EL (cell line): ENCODE results near the gene MBTPS2.
A peak's percentile ranks its signal among the peaks of the same experiment; 100 is the strongest.
"Not testable (repeated sequence)": the region's sequence is repeated elsewhere in the genome, so short reads cannot be mapped to it uniquely, and the experiment has no call there.

ENCODE experiments used
- DNase-seq: peaks from one replicate; pipeline ENCODE4 v3.0.0-alpha.2; 2016

Gene MBTPS2

DNA sequence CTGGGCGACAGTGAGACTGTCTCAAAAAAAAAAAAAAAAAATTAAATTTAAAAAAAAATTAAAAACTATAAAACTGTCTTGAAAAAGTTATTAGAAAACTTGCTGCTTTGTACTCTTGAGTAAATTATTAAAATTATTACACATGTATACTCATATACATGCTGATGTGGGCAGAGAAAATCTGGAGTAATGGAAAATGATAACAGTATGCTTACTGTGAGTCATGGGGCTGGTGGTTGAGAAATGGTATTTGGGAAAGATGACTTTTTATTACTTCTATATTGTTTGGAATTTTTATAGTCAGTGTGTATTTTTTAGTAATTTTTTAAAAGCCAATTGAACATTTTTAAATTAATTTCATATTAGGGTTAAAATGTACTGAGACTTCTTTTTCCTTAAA lies 23.8 kb downstream of the MBTPS2 start:
- peak; percentile 19 for DNase-seq

DNA sequence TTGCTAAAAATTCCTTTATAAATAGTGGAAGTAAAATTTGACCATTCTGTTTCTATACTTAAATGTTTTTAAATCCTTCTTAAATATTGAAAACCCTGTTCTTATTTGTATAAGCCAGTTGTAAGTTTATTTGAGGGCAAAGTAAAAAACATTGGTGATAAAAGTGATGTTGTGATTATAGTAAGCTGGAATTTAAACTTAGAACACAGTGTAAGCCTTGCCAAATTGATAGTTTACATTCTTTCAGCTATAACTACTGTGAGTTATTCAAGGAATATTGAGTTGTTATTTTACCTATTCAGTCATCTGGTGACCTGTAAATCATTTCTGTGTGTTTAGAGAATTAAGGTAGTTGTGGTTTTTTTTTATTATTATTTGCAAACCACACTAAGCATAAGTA lies 26.0 kb downstream of the MBTPS2 start:
- no peak for DNase-seq

DNA sequence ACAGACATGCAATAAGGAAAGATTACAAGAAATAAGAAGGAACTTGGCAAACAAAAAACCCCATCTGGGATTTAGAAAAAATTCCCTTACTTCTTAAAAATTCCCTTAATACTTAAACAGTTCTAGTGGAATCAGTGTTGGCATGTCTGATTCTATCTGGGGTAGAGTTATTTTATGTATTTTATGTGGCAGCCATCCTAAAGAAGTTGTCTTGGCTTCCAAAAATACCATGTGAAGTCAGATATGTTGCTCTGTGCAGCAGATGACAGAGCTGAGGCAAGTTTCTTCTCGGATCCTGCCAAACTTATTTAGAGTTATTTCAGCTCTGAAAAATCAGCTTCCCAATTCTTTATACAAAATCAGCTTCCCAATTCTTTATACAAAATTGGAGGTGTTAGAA lies 31.1 kb downstream of the MBTPS2 start:
- no peak for DNase-seq

DNA sequence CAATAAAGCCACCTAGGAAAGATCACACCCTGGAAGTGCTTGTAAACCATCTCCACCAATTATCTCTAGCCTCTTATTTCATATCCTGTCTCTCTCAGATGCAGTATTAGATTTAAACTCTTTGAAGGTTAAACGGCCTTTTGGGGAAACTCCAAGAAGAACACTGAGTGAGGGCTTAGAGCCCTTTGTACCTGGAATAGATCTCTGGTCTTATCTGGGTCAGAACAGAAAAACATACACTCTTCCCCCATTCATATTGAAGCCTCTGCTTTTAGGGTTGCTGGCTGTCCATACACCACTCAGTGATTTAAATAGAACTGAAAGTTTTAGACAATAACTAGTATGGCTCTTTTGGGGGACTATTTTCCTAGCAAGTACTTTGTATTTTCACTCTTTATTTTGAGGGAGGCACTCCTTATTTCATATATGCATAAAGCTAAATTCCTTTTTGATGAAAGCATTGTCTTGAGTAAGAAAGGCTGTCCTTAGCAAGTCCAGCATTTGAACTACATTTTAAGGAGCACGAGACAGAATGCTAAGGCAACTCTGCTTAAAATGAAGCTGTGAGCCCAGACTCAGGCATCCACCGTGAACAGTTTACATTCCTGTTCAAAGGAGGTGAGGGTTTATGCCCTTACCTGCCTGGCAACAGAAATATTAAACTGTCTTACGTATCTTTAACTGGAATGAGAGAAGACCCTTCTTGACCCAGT lies 33.8 kb downstream of the MBTPS2 start:
- no peak for DNase-seq

DNA sequence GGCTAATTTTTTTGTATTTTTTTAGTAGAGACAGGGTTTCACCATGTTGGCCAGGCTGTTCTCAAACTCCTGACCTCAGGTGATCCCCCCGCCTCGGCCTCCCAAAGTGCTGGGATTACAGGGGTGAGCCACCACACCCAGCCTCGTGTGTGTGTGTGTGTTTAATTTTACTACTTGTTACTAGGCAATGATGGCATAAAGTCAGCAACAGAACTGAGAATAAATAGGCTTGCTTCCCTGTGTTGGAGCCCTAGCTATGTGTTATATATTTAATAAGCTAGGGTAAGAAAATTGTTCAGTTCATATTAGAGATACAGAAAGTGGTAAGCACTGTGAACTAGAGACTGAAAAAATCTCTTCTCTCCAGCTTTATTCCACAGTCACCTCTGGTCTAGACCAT lies 34.8 kb downstream of the MBTPS2 start:
- not testable (repeated sequence) for DNase-seq

DNA sequence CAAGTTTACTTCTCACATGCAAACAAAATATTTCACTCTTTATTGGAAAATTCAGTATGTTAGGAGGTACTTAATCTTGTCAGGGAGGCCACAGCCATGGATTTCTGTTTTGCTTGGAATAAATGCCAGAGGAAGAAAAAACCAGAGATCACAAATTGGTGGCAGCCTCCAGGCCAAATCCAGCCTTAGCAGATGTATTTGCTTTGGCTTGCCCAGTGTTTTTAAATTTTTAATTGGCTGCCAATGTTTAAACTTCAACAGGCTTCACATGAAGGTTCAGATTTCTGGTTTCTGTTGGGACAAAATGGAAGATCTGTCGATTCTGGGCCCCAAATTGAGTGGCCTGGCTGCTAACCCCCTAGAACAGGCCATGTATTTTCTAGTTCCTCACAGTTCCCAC lies 35.6 kb downstream of the MBTPS2 start:
- no peak for DNase-seq

DNA sequence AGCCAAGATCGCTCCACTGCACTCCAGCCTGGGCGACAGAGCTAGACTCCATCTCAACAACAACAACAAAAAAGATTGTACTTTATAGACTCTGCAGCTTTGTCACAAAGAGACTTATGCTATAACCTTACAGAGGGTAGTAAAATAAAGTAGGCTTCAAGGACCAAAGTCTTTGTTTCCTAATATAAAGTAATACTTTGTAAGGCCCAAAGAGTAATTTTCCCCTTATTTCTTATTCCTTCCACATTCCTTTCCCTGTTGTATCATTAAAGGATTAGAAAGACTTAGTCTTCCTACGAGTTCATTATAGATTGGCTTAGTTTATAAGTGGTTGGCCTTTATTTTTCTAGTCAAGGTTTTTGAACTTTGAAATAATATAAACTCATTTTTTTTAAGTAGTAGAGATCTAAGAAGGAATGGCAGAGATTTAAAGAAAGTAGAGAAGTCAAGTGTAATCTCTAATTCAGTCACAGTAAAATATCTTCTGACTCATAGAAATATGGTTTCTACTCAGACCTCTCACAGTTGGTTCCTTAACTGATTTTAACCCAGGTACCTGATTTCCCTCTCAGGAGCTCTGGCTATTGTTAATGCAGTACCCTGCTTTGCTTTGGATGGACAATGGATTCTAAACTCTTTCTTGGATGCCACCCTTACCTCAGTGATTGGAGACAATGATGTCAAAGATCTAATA lies 42.6 kb downstream of the MBTPS2 start:
- no peak for DNase-seq

DNA sequence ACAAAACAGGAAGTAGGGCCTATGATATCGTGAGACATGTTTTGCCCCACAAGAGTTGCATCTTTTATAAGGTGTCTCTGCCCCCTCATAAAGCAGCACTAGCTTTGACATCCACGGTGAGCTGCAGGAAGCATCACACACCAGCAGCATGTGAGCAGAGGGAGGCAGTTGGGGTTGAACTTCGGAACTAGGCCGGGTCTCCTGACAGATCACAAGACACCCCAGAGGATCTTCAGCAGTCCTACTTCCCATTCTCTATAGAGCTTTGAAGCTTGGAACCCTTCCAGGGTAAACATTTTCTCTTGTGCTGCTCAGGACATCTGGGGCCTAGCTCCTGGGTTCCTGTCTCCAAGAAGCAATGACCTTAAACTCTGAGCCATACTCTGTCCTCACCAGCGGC lies 43.8 kb downstream of the MBTPS2 start:
- peak; percentile 18 for DNase-seq

DNA sequence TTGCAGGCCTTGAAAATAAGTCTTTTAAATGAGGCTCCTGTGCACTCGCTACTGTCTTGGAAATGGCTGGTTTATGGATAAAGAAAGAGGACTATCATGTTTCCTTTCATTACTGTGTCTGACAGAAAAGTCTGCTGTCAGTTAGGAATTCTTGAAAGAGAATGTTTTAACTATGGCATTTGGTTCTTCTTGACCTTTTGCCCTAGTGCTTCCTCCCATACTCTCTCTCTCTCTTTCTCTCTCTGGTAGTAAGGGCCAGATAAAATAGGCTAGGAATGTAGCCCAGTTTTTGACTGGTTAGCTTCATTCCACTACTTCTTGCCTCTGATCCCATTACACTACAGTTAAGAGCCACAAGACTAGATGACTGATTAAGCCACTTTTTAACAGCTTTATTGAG lies 46.2 kb downstream of the MBTPS2 start:
- DNase-seq, result peak; percentile 52

DNA sequence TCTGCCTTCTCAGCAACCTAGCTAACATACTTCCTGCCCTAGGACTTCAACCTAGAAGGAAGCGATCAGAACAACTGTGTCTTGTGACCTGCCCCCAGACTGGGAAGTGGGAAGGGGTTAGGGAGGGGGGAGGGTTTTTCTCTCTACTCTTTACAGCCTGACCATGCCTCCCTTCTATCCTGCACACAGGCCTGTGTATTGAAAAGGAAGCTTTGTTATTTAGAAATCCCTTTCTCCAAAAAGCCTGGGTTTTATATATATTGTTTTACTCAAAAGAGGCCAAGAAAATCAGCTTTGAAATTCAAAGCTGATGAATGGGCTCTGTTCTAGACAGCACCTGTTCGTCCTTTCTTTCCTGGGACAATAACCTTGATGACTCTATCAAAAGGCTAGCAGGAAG lies 65.9 kb downstream of the MBTPS2 start:
- no peak for DNase-seq

DNA sequence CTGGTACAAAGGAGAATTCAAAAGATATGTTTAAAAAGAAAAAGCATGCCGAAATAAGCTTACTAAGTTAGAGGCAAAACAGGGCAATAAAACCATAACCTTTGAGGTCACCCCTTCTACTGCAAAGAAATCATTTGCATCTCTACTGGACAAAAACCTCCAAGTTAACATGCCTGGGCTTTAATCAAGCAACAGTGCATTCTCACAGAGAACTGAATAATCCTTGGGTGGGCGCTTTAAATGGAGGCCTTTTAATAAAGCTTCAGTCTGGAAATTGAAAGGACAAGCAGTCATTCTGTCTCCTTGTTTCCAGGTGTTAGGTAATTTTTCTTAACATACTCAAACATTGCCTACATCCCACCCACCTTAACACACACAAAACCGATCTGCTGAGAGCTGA lies 66.5 kb downstream of the MBTPS2 start:
- DNase-seq, result no peak

DNA sequence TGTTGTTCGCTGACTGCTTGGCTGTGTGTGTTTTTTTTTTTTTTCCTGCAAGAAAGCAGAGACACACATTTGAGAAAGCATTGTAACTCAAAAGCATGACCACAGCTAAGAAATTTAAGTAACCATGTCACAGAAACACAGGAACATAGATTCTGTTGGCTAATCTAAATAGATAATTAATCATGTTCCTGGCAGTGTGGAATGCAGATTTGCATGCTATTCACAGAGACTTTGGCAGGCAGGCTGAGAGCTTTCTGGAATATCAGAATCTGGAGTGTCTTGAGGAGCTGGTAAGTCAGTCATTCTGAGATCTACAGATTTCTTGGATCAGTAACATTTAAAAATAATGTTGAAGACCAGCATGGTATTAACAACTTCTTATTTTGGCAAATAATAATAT lies 67.8 kb downstream of the MBTPS2 start:
- DNase-seq, result peak; percentile 1

DNA sequence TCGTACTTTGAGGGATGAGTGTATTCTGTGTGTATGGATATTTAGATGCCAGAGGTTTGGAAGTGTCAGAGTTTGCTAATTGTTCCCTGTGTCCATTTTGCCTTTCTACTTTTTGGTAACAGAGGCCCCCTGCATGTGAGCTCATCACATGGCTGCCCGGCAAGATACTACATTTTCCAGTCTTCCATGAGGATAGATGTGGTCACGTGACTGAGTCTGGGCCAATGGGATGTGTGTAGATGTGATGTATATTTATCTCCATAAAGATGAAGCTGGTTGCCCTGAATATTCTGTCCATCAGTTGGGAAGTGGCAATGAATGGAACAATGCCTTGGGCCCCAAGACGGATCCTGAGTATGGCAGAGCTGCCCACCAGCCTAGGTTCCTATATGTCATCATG lies 72.1 kb downstream of the MBTPS2 start:
- no peak for DNase-seq

DNA sequence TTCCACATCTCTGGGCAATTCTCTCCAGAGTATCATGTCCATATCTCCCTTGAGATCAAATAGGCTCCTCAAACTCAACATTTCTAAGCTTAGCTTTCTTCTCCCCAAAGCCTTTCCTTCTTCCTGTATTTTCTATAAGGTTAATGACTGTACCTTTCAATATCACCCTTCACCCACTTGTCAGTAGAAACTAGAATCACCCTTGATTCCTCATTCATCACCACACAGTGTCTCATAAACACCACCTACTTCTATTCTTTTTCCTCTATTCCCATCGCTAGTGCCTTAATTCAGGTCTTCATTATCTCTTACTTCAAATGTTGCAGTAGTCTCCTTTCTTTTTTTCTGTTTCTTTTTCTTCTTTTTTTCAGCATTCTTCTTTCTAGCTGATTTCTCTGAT lies 72.8 kb downstream of the MBTPS2 start:
- DNase-seq, result no peak

DNA sequence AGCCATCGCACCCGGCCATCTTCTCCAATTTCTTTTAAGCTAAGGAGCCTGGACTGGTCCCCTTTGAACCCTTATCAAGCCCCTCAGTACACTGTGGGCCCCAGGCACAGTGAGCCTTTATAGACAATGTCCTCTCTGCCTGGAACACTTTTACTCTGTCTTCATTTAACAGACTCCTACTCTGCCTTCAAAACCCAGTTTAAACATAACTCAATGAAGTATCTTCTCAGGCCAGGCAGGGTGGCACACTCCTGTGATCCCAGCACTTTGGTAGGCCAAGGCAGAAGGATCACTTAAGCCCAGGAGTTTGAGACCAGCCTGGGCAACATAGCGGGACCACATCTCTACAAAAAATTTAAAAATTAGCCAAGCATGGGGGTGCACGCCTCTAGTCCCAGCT lies 73.6 kb downstream of the MBTPS2 start:
- no peak for DNase-seq

DNA sequence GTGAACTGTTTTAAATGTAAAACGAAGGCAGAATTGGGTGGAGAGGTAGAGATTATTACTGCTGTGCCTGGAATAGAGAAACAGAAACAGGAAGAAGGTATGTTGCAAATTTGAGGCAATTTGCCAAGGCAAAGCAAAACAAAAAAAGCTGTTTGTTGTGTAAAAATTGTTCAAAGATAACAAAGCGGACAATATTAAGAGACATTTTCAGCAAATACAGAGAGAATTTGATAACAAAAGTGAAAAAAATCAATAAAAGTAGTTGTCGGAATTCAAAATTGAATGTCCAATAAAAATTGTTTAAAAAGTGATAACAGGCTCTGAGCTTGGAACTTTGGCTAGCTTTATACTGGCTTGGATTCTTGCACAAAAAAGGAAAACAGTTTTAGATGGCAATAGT lies 86.7 kb downstream of the MBTPS2 start:
- no peak for DNase-seq

DNA sequence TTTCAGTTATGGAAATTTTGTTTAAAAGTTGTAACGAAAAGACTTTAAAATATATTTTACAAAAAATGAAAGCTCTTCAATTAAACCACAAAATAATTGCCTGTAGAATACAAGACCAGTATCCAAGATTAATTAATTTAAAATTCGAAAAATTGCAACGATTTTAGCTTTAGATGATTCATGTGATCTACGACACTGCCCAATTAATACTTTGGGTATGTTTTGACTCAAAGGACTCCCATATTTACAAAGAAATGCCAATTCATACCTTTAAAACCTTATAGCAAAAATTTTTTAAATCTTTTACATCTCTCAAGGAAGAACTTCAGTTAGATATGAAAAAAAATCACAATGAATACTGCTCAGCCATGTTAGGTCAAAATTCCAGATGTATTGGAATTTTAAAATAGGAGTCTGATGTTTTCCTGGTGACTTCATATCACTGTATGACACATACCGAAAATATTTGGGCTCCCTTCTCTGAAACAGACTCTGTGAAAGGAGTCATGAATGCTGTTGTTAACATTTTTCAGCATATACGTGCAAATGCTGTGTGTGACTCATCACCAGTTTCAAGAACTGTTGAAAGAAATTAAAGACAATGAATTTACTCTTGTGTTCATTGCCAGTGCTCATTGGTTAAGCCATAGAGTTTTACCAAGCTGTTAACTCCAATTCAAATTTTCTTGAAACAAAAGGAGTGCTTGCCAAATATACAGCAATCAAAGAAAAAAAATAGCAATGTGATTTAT lies 87.3 kb downstream of the MBTPS2 start:
- DNase-seq, result peak; percentile 92

DNA sequence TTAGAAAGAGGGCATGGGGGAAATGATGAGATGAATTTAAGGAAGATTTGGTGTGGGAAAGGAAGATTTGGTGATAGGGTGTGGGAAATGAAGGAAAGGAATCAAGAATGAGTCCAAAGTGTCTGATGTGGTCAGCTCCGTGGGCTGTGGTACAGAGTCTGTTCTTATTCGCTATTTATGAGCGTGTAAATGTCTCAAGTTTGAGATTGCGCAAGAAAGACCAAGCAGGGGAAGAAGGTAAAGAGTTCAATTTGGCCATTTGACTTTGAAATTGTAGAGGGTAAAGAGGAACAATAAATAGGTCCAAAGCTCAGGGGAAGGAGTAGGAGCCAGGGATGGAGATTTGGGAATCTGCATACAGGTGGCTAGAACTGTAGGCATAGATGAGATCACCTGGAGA lies 89.8 kb downstream of the MBTPS2 start:
- DNase-seq, result no peak

DNA sequence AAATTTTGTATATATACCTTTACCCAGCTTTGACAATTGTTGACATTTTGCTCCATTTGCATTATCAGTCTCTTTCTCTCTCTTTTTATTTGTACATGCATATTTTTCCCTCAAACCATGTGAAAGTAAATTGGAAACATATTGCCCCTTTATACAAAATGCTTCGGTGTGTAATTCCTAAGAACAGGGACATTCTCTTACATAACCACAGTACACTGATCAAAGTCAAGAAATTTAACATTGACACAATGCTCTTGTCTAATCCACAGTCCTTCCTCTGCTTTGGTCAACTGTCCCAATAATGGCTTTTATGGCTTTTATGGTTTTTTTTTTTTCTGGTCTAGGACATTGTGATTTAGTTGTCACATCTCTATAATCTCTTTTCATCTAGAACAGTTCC lies 91.6 kb downstream of the MBTPS2 start:
- DNase-seq, result no peak

DNA sequence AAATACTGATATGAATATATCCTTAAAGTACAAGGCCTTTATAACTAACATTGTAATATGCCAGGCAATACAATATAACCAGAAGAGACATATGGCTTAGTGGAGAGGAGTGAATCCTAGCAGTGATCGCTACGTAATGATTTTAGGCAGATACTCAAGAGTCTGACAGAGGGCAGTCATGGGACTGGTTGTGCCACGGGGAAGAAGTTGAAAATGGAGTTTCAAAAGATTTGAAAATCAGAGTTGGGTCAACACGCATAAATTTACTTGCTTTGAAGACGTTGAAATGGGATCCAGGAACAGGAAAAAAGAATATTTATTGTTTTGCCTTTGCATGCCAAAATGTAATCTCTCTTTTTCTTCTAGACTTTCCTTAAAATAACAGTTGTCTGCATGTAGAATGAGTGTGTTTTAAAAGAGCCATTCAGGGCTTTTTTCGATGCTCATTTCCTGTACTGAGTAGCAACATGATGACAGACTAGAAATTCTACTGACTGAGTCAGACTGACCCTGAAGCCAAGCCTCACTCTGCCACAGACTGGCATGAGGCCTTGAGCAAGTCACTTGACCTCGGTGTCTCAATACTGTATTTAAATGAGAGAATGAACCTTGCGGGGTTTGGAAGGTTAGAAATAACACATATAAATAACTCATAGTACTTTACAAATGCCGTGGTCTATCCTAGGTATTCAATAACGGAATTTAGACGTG lies 93.0 kb downstream of the MBTPS2 start:
- DNase-seq, result peak; percentile 88

DNA sequence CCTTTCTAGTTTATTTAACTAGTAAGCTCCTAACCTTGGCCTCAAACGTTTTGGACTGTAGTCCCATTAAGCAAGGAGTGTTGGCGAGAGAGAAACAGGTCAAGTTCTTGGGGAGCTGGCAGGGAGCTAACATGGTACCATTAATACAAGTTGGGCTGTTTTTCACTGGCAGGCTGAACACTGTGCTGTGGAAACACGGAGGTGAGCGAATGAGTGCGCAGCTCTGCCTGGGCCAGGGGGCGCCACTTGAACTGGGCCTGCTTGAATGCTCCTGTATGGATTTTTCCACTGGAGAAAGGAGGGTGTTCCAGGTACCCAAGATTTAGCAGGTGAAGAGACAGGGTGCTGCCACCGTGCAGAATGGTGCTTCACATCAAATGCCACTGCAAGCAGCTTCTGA lies 93.7 kb downstream of the MBTPS2 start:
- no peak for DNase-seq

DNA sequence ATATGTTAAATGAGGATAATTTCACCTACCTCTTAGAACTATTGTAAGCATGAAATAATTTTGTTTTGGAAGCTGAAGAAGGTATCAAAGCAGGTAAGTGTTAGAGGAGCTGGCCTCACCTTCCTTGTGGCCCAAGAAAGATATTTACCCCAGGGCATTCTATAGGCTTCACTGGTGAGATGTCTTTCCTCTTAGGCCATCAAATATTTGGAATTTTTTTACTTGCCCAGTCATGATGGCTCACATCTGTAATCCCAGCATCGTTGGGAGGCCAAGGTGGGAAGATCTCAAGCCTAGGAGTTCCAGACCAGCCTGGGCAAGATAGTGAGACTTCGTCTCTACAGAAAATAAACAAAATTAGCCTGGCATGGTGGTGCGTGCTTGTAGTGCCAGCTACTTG lies 95.0 kb downstream of the MBTPS2 start:
- DNase-seq, result peak; percentile 55
